ENCODE measurements around the gene SLC4A5.
A peak's percentile ranks its signal among the peaks of the same experiment; 100 is the strongest.

The SLC4A5 gene

DNA sequence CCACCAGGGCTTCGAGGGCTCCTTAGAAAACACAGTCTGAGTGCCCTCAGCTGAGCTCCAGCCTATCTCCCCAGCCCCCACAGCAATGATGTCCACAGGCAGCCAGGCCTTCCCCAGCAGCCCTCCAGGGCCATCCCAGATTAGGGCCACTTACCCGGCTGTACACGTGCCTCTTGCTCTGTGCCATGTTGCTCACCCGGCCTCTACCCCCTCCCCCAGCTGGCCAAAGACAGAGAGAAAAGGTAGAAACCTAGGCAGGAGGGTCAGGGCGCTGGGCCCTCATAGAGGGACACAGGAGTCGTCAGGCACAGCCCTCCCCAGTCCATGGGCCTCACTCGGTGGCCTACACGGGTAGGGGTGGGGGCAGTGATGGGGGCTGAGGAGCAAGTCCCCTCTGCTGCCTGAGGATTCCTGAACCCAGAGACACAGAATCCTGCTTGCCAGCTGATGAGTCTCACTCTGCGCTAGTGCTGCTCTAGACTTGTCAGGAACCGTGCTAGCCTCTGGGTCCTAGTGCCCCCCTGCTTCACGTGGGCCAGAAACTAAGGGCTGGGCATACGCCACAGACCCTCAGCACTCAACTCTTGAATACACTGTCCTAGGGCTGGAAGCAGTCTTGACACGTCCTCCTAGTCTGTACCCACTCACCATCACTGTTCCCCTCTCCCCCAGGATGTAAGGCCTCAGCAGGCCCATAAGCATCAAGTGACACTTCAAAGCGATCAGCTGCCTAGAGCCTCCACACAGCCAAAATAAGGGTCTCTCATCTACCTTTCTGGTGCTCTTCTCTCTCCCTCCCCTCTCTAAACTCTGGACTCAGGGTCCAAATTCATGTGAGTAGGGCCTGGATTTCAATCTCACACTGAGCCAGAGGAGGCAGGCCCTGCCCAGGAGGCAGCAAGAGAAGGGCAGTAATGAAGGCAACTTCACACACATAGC lies 36.9 kb upstream of the SLC4A5 start, which contains the start of gene DCTN1:
Gene DCTN1 (minus strand): TSS at position 461 of the 939 bp plus-strand sequence. CDS start 274 bp downstream, at position 187.
- H3K4me3 ChIP-seq (ENCODE audit: low read depth, low read length), result peak within 1 kb of the TSS; percentile 53
- H3K9ac ChIP-seq (ENCODE audit: low read depth, low read length), result peak within 1 kb of the TSS; percentile 32
- peaks cover 7% of the 10 kb centered on the region for H3K36me3 ChIP-seq (ENCODE audit: control insufficient read depth, insufficient read depth, low read length)
- peaks cover 11% of the 10 kb centered on the region for H3K4me1 ChIP-seq (ENCODE audit: control insufficient read depth, insufficient read depth, low read length)
- H3K9me3 ChIP-seq (ENCODE audit: control insufficient read depth, insufficient read depth, low read length), result no peaks in the 10 kb centered on the region
- no peaks in the 10 kb centered on the region for H3K27me3 ChIP-seq (ENCODE audit: control insufficient read depth, insufficient read depth, low read length)

DNA sequence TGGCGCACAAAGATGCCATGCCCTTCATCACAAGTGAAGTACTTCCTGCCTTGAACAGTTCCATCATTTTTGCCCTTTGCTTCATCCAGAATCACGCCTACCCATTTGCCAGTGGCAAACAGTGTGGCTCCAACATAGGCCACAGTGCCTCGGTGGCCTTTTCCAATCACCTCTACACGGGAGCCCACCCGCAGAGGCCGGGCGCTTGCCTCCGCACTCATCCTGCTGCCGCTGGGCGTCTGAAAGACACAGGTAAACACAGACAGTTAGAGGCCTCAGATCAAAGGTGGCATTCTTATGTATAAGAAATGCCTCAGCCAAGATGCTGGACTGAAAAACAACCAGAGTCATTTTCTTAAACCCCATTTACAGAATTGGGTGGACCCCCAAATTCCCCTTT lies 34.8 kb upstream of the SLC4A5 start:
- Histone ChIP-seq H3K36me3 (ENCODE audit: control insufficient read depth, insufficient read depth, low read length) (peaks cover 7% of the 10 kb centered on the region), H3K4me1 (ENCODE audit: control insufficient read depth, insufficient read depth, low read length) (peaks cover 21% of the 10 kb centered on the region)

DNA sequence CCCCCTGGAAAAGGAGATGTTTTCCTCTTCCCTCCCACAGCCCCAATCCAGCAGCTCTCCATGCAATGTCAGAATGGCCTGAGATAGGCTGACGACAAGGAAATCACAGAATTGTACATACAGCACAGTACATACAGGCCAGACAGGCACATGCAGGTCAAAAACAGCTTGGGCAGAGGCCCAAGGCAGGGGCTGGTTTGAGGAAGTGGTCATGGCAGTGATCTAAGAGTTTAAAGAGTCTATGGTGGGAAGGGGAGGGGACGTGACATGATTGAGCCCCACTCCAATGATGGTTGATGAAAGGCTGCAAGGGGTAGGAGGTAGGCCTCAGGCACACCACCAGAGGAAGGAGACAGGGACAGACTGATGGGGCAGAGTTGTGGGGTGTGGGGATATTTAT lies 32.6 kb upstream of the SLC4A5 start:
- no peaks in the 10 kb centered on the region for H3K9me3 ChIP-seq (ENCODE audit: control insufficient read depth, insufficient read depth, low read length)
- peaks cover 25% of the 10 kb centered on the region for H3K4me1 ChIP-seq (ENCODE audit: control insufficient read depth, insufficient read depth, low read length)
- peaks cover 9% of the 10 kb centered on the region for H3K36me3 ChIP-seq (ENCODE audit: control insufficient read depth, insufficient read depth, low read length)

More for the DNA sequence above, 34.8 kb upstream of the SLC4A5 start:
- no peaks in the 10 kb centered on the region for H3K9me3 ChIP-seq (ENCODE audit: control insufficient read depth, insufficient read depth, low read length)
- H3K9ac ChIP-seq (ENCODE audit: low read depth, low read length), result no peak overlapping the region
- no peak overlapping the region for H3K4me3 ChIP-seq (ENCODE audit: low read depth, low read length)
- H3K27me3 ChIP-seq (ENCODE audit: control insufficient read depth, insufficient read depth, low read length), result no peaks in the 10 kb centered on the region

DNA sequence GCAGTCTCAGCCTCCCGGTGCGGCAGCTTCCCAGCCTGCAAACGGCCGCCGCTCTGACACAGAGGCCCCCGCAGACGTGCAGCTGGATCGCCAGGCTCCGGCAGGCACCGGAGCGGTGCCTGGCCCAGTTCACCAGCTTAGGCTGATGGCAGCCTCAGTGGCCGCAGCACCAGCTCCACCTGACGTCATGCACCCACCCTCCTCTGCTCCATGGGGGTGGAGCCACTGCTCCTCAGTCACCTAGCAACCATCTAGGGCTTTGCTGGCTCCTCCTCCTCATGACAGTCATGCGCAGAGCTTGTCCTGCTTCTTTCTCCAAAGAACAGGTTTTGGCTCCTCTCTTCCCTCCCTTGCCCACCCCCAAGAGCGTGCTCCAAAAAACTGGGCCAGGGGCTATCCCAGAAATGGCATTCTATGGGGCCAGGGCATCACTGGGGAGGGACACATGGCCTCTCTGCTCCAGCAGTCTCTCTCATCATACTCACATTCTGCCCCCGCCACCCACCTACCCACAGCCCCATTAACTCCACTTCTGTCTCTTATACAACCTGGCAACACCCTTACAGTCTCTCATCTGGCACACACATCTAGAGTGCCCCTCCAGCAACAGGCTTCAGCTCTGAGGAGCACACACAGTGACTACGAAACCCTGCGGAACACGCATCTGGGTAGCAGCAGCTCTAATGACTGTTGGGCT lies 31.4 kb upstream of the SLC4A5 start:
- peak overlapping the region; percentile 14 for H3K9ac ChIP-seq (ENCODE audit: low read depth, low read length)
- H3K9me3 ChIP-seq (ENCODE audit: control insufficient read depth, insufficient read depth, low read length), result no peaks in the 10 kb centered on the region
- peaks cover 21% of the 10 kb centered on the region for H3K36me3 ChIP-seq (ENCODE audit: control insufficient read depth, insufficient read depth, low read length)
- H3K27me3 ChIP-seq (ENCODE audit: control insufficient read depth, insufficient read depth, low read length), result no peaks in the 10 kb centered on the region
- peaks cover 17% of the 10 kb centered on the region for H3K4me1 ChIP-seq (ENCODE audit: control insufficient read depth, insufficient read depth, low read length)
- H3K4me3 ChIP-seq (ENCODE audit: low read depth, low read length), result peak overlapping the region; percentile 87

More for the DNA sequence above, 32.6 kb upstream of the SLC4A5 start:
- H3K9ac ChIP-seq (ENCODE audit: low read depth, low read length), result no peak overlapping the region
- H3K27me3 ChIP-seq (ENCODE audit: control insufficient read depth, insufficient read depth, low read length), result no peaks in the 10 kb centered on the region
- no peak overlapping the region for H3K4me3 ChIP-seq (ENCODE audit: low read depth, low read length)

DNA sequence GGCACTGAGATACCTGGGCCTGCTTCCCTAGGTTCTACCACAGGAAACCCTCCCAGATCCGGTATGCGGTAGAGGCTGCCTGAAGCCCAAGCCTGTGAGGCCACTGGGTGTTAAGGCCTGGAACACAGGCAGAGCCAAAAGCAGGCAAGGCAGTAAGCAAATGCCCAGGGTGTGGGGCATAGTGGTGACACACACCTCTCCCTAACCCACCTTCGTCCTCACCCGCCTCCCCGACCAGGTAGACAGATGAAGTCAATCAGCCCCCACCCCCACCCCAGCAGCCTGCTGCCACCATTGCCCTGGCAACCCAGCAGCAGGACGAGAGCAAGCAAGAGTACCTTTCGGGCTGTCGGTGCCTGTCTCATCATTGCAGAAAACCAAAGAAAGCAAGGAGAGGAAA lies 30.8 kb upstream of the SLC4A5 start:
- Histone ChIP-seq H3K4me1 (ENCODE audit: control insufficient read depth, insufficient read depth, low read length) (peaks cover 14% of the 10 kb centered on the region), H3K27me3 (ENCODE audit: control insufficient read depth, insufficient read depth, low read length) (no peaks in the 10 kb centered on the region), H3K36me3 (ENCODE audit: control insufficient read depth, insufficient read depth, low read length) (peaks cover 27% of the 10 kb centered on the region), H3K4me3 (ENCODE audit: low read depth, low read length) (peak overlapping the region; percentile 87), H3K9me3 (ENCODE audit: control insufficient read depth, insufficient read depth, low read length) (no peaks in the 10 kb centered on the region), H3K9ac (ENCODE audit: low read depth, low read length) (peak overlapping the region; percentile 14)

DNA sequence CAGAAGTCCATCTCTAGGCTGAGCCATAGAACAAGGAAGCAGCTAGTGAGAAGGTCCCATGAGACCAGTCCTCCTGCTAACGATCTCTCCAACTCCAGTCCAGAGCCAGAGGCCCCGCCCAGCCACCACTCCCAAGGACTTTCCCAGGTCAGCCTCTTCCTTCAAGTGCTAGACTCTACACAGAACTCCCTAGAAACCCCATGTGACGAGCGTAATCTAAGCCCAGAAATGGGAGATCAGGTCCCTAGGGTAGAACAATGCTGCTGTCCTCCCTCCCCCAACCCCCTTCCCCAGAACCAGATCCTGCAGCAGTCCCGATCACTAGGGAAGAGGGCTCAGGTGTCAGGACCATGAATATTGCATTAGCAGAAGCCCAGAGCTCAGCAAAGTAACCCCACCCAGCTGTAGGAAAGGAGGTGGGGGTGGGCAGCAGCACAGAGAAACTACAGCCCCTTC lies 30.0 kb upstream of the SLC4A5 start:
- peaks cover 35% of the 10 kb centered on the region for H3K36me3 ChIP-seq (ENCODE audit: control insufficient read depth, insufficient read depth, low read length)

DNA sequence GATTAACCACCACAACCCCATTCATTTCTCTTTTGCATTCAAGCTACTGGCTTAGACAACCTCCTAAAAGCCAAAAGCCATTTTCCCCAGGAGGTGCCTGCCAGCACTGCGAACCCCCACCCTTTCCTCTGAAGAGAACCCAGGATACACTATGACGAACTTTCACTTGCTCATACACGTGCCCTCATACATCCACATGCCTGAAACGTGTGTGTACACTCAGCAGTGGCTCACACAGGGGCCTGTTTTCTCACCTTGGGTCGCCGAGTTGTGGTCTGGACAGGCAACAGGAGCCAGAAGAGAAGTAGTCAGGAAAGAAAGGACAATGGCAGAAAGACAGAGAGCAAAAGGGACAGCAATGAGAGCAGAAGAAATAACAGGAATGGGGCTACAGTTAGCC lies 29.5 kb upstream of the SLC4A5 start:
- Histone ChIP-seq H3K36me3 (ENCODE audit: control insufficient read depth, insufficient read depth, low read length) (peaks cover 37% of the 10 kb centered on the region), H3K4me3 (ENCODE audit: low read depth, low read length) (peak overlapping the region; percentile 87), H3K9ac (ENCODE audit: low read depth, low read length) (no peak overlapping the region)

More for the DNA sequence above, 30.0 kb upstream of the SLC4A5 start:
- Histone ChIP-seq H3K9me3 (ENCODE audit: control insufficient read depth, insufficient read depth, low read length) (no peaks in the 10 kb centered on the region), H3K4me1 (ENCODE audit: control insufficient read depth, insufficient read depth, low read length) (peaks cover 14% of the 10 kb centered on the region), H3K27me3 (ENCODE audit: control insufficient read depth, insufficient read depth, low read length) (no peaks in the 10 kb centered on the region), H3K9ac (ENCODE audit: low read depth, low read length) (no peak overlapping the region), H3K4me3 (ENCODE audit: low read depth, low read length) (peak overlapping the region; percentile 87)

DNA sequence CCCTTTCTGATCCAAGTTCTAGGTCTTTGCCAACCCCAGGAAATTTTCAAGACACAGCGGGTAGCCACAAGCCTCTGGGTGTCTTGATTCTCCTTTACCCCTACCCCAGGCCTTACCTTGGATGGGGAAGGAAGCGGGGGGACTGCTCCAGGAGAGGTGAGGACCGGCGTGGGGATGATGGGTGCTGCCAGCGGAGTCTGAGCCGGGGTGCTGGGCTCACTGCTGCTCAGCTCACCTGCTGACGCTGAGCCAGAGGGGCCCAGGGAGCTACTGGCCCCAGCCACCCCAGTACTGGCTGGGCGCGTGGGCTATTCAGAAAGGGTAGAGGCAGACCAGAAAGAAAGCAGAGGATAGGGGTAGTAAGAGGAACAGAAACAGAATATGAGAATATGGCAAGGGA lies 28.2 kb upstream of the SLC4A5 start:
- Histone ChIP-seq H3K36me3 (ENCODE audit: control insufficient read depth, insufficient read depth, low read length) (peaks cover 46% of the 10 kb centered on the region), H3K27me3 (ENCODE audit: control insufficient read depth, insufficient read depth, low read length) (no peaks in the 10 kb centered on the region), H3K9me3 (ENCODE audit: control insufficient read depth, insufficient read depth, low read length) (no peaks in the 10 kb centered on the region), H3K9ac (ENCODE audit: low read depth, low read length) (no peak overlapping the region), H3K4me3 (ENCODE audit: low read depth, low read length) (no peak overlapping the region), H3K4me1 (ENCODE audit: control insufficient read depth, insufficient read depth, low read length) (peaks cover 14% of the 10 kb centered on the region)

More for the DNA sequence above, 29.5 kb upstream of the SLC4A5 start:
- Histone ChIP-seq H3K4me1 (ENCODE audit: control insufficient read depth, insufficient read depth, low read length) (peaks cover 14% of the 10 kb centered on the region), H3K27me3 (ENCODE audit: control insufficient read depth, insufficient read depth, low read length) (no peaks in the 10 kb centered on the region), H3K9me3 (ENCODE audit: control insufficient read depth, insufficient read depth, low read length) (no peaks in the 10 kb centered on the region)

DNA sequence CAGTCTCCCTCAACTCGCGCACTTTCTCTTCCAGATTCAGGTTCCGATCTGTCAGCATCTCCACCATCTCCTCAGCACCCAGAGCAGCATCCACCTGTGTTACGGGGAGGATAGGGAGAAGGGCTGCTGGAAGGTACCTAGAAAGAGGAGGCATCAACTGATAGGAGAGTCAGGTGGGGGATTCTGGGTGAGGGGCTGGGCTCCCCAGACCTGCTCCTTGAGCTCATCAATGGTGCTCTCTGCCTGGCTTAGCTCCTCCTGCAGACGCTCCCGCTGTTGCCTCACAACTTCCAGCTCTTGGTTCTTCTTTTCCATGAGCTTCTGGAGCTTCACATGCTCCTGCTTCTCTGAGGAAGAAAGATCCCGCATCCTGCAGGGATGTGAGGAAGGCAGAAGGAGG lies 26.8 kb upstream of the SLC4A5 start:
- H3K4me1 ChIP-seq (ENCODE audit: control insufficient read depth, insufficient read depth, low read length), result peaks cover 14% of the 10 kb centered on the region
- peaks cover 61% of the 10 kb centered on the region for H3K36me3 ChIP-seq (ENCODE audit: control insufficient read depth, insufficient read depth, low read length)
- no peaks in the 10 kb centered on the region for H3K9me3 ChIP-seq (ENCODE audit: control insufficient read depth, insufficient read depth, low read length)
- H3K27me3 ChIP-seq (ENCODE audit: control insufficient read depth, insufficient read depth, low read length), result no peaks in the 10 kb centered on the region
- no peak overlapping the region for H3K4me3 ChIP-seq (ENCODE audit: low read depth, low read length)
- no peak overlapping the region for H3K9ac ChIP-seq (ENCODE audit: low read depth, low read length)

DNA sequence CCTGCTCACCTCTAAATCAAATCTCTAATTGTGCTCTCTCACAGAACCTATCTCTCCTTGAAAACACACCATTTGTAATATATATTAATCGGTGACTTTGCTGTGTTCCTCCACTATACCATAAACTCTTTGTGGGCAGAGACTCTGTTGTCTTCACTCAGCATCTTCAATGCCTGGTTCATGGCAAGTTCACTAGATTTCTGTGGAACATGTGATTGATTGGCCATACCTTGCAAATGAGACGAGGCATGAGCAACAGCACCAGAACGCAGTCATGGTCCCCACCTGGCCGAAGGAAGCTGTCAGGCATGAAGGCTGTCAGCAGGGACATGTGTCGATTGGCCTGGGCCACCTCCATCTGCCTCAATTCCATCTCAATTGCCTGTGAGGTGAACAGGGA lies 25.3 kb upstream of the SLC4A5 start:
- no peak overlapping the region for H3K9ac ChIP-seq (ENCODE audit: low read depth, low read length)
- H3K4me3 ChIP-seq (ENCODE audit: low read depth, low read length), result no peak overlapping the region
- H3K36me3 ChIP-seq (ENCODE audit: control insufficient read depth, insufficient read depth, low read length), result peaks cover 70% of the 10 kb centered on the region
- peaks cover 7% of the 10 kb centered on the region for H3K4me1 ChIP-seq (ENCODE audit: control insufficient read depth, insufficient read depth, low read length)
- H3K9me3 ChIP-seq (ENCODE audit: control insufficient read depth, insufficient read depth, low read length), result no peaks in the 10 kb centered on the region
- no peaks in the 10 kb centered on the region for H3K27me3 ChIP-seq (ENCODE audit: control insufficient read depth, insufficient read depth, low read length)

DNA sequence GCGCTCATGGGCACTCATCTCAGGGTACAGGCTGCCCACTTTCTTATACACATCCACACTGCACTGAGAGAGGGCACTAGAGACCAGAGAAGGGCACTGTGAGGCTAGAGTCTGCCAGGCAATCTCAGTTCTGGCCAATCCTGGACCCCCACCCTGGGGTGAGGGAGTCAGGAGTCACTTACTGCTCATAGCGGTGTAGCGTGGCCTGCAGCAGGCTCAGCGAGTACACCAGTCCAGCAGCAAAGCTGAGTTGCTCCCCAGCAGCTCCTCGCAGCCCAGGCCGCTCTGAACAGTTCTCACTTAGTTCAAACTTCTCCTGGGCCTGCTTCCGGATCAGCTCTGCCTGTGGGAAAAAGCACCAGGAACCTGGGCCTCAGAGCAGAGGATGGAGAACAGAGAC lies 24.6 kb upstream of the SLC4A5 start:
- Histone ChIP-seq H3K4me1 (ENCODE audit: control insufficient read depth, insufficient read depth, low read length) (peaks cover 2% of the 10 kb centered on the region), H3K36me3 (ENCODE audit: control insufficient read depth, insufficient read depth, low read length) (peaks cover 77% of the 10 kb centered on the region), H3K9me3 (ENCODE audit: control insufficient read depth, insufficient read depth, low read length) (no peaks in the 10 kb centered on the region), H3K4me3 (ENCODE audit: low read depth, low read length) (no peak overlapping the region), H3K9ac (ENCODE audit: low read depth, low read length) (no peak overlapping the region), H3K27me3 (ENCODE audit: control insufficient read depth, insufficient read depth, low read length) (no peaks in the 10 kb centered on the region)

Data from iPS-15b (cell line).